Middle frontal gyrus (tissue), 1 donor: ENCODE results near the gene RNF19B.
"Not testable (repeated sequence)": the region's sequence is repeated elsewhere in the genome, so short reads cannot be mapped to it uniquely, and the experiment has no call there.

Experiments
- DNase-seq: peaks from one replicate; pipeline ENCODE4 v3.0.0-alpha.2; 2015; ENCODE audit warnings: low spot score; ENCODE audit errors: extremely low spot score

Gene RNF19B

DNA sequence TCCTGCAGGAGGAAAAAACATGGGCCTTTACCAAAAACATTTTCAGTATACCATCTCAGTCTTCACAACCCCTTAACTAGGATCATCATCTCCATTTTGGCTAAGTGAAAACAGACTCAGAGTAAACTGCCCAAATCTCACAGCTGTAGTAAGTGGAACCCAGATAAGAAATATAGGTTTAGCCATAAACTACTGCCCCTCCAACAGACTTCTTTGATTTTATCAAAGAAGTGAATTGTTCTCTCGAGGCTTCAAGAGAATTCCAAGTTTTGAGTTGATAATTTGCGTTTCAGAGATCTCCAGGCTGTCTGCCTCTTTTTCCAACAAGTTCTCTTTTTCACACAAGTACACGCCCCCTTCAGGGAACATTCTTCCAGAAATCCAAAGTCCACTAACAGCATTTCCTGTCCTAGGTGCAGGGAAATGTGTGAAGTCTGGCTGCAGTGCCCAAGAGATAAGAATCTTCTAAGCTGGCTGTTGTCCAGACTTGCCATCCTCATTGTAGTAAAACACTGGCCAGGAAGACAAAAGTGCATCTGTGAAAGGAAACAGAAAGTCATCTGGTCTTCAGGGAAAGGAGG, 30.8 kb downstream of the RNF19B start:
- DNase-seq = no peak

DNA sequence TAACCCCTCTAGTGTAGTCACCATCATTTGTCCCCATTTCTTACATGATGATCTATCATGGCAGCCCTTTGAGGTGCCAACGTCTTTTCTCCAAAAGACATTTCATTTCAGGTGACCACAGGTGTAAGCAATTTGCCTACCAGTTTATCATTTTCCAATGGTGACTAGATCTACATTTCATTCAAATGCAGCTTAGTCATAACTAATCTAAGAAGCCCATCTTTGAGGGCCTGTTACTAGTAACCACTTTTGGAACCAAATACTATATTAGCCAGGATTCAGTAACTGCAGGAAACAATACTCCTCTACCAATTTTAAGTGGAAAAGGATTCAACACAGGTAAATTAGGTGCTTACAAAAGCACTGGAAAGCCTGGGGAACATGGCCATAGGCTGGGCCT, 32.8 kb downstream of the RNF19B start:
- DNase-seq = no peak

DNA sequence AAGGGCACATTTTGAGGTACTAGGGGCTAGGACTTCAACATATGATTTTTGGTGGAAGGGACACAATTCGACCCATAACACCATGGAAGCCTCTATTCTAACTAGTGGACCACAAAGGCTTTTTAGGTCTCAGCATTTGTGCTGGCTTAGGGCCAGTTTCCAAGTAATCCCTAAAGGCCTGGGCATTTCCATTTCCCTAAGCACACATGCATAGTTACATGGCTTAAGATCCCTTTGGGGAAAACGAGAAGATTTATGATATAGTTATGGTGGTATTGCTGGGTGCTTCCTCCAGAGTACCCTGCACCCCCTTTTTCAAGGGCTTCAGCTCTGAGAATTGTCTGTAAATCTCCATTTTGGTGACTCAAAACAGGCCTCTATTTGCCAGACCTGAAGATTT, 35.2 kb downstream of the RNF19B start:
- no peak for DNase-seq

DNA sequence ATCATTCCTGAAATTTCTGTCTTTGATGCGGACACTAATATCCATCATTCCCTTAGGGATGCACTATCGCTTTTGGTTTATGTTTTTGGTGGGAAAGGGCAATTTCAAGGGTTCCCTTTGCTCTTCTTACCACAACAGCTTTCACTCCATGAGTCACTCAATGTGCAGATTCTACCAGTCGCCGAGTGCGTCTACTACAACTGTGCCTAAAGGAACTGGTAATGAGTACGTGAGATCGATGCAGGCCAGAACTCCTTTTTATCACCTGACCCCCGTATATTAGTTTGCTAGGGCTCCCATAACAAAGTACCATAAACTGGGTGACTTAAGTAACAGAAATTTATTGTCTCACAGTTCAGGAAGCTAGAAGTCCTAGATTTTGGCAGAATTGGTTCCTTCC, 35.9 kb downstream of the RNF19B start:
- no peak for DNase-seq

DNA sequence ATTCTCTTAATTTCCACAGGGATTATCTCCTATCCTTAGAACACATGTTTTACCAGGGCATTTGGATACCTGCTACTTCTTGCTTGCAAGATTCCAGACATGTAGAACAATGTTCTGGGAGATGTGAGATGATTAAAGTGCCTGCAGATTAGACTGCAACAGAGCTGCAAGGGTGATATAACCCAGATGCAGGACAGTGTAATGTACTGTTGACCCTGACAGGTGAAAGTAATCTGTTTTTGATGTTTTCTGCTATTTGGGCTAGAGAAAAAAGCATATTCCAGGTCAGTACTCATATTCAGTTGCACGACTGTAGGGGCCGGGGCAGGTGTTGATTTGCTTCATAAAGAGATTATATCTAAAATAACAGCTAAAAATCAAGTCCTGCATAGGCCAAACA, 36.3 kb downstream of the RNF19B start:
- no peak for DNase-seq

DNA sequence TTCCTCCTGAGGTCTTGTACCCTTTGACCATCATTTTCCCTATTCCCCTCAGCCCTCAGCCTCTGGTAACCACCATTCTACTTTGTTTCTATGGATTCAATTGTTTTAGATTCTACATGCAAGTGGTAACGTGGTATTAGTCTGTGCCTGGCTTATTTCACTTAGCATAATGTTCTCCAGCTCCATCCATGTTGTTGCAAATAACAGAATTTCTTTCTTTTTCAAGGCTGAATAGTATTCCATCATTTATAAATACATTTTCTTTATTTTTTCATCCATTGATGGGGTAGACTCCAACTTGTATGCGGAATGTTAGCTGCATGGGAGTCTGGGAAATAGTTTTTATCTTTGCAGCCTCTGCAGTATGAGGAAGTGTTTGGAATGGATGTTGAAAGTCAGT, 37.2 kb downstream of the RNF19B start:
- no peak for DNase-seq

DNA sequence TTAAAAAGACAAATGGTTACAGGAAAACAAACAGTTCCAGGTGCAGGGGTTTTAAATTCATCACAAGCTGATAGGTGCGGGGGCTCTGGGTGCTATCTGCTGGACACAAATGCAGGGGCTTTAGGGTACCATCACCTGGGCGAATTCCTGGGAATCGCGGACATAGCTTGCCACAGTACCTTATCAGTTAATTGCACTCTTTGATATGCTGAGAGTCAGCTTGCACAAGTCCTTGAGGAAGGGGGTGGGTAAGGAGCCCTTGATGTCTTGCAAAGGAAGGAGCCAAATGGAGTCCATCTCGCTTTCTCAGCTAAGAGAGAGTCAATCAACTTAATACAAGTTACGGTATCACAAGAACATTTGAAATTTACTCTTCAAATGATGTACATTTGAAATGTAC, 38.0 kb downstream of the RNF19B start:
- DNase-seq = no peak

DNA sequence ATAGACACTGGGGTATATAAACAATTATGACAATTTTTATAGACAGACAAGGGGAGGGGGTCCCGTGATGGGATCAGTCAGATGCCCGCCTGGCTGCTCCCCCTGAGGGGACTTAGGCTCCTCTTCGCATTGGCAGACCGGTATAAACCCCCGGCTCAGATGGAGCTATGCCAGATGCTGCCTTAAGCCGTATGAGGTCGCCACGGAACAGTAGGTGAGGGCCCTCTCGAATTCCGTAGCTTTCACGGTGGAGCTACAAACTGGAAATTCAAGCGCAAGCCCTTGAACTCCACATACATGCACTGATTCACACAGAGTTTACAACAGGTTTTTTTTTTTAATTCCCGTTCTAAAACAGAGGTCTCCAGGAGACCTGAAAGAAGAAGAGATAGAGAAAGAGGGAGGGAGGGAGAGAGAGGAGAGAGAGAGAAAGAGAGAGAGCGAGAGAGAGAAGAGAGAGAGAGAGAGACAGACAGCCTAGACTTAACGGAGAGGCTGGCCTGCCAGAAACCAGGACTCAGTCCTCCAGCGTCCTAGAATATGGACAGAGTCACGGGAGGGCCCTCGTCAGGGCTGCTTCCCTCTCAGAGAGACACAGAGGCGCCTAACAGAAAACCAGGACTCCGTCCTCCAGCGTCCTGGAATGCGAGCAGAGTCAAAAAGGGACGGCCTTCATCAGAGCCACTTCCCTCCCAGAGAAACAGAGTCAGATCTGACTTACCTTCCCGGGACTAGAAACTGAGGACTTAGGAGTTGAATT, 39.0 kb downstream of the RNF19B start:
- DNase-seq = no peak

DNA sequence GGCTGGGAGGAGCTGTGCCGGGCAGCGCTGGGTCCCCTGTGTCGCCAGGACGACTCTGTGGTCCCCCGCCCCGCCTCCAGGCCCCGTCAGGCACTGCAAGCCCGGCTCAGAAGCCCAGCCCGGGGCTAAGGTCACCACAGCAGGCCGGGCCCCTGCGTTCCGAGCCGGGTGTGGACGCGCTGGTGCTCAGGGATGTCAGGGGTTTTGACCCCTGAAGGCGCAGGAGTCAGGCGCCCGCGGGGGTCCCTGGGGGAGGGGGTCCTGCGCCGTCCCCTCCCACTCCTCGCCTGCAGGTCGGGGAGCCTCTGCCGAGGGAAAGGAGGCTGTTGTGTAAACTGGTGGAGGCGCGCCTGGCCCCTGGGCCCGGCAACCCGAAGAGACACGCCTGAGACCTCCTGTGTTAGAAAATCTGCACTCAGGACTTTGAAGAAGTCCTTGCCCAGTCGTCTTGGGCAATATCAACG, 39.7 kb downstream of the RNF19B start:
- no peak for DNase-seq

DNA sequence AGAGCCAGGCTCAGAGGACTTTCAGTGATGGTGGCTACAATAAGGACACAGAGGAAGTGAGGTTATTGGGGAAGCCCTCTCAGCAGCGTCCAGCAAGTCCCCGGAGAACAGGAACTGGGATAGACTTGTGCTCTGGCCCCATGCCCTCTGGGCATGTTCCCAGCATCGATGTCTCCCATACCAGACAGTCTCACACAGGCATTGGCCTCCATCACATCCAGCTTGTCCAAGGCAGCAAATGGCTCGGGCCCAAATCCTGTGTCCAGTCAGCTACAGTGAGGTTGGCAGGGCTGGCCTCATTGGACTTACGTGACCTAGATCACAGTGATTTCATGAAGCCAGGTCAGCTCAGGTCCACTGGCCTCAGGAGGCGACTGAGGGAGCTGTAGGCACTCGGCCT, 43.8 kb downstream of the RNF19B start:
- no peak for DNase-seq

DNA sequence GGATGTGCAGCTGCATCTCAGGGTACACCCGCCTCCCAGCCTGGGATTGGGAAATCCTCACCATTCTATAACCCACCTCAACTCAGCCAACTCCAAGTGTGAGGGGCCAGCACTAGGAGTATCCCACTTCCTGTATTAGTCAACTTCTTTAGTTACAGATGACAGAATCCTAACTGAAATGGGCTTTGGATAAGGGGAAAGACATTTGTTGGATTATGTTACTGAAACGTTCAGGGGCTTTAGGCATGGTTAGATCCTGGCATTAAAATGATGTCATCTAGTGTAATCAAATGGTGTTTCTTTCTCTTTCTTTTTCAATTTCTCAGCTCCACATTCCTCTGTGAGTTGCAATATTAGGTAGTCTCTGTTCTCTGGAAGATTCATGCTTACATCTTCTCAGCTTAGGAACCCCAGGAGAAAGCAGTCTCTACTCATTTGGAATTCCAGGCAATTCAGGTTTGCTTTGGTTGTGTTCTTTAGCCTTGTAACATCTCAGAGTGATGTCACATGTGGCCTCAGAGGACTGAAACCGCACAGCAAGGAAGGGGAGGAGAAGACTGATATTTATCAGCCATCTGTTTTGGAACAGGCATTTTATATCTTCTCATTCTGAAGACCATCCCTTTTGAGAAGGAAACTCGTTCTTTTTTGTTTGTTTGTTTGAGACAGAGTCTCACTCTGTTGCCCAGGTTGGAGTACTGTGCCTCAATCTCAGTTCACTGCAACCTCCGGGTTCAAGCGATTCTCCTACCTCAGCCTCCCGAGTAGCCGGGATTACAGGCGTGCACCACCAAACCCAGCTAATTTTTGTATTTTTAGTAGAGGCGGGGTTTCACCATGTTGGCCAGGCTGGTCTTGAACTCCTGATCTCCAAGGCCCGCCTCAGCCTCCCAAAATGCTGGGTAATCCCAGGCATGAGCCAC, 44.5 kb downstream of the RNF19B start:
- no peak for DNase-seq

DNA sequence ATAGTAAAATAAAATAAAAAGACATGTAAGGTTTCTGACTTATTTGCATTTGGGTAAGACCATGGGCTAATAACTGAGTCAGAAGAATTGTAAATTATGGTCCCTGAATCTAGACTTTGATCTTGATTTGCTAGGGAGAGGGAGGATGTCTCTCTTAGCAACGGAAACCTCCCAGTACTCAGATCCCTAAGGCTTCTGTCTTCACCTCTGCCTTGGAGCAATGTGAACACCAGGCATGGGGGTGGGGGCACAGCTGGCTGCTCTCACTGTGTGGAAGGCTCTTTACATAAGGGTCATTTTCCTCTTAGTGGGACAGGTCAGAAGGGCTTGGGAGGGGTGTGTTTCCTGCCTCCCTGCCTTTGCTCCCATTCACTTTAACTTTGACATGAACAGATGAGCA, 46.4 kb downstream of the RNF19B start:
- no peak for DNase-seq

DNA sequence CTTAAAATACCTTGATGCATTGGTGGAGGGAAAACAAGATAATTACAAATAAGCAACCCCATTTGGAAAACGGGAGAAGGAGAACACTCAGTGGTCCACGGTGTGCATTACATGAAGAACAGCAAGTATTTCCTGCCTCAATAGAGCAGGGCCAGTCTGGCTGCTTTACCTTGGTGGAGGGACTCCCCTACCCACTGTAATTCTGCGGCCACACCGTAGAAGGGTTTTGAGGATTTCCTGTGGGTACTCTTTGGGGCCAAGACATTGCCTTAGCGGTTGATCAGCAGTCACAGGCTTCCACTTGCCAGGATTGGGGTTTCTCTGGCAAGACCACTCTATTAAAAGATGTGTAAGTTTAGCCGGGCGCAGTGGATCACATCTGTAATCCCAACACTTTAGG, 47.1 kb downstream of the RNF19B start:
- no peak for DNase-seq

DNA sequence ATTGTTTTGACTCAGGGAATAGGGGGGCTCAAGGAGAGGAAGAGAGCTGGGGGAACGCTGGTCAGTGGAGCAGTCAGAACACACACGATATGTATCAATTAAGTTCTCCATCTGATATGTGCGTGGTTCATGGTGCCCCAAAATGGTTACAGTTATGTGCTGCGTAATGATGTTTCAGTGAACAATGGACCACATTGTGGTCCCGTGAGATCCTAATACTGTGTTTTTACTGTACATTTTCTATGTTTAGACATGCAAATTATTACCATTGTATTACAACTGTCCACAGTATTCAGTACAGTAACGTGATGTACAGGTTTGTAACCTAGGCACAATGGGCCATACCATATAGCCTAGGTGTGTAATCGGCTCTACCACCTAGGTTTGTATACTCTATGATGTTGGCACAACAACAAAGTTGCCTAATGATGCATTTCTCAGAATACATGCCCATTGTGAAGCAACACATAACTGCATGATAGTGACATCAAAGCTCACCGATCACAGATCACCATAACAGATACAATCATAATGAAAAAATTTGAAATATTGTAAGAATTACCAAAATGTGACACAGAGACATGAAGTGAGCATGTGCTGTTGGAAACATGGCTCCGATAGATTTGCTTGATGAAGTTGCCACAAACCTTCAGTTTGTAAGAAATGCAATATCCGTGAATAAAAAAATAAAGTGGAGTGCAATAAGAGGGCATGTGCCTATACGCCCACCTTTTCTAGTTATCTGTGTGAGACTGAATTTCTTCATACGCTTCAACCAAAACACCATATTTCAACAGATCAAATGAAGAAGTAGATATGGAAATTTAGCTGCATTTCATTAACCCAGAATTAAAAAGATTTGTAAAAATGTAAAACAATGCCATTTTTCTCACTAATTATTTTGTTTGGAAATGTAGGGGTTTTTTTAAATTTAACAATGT, 48.6 kb downstream of the RNF19B start:
- no peak for DNase-seq

DNA sequence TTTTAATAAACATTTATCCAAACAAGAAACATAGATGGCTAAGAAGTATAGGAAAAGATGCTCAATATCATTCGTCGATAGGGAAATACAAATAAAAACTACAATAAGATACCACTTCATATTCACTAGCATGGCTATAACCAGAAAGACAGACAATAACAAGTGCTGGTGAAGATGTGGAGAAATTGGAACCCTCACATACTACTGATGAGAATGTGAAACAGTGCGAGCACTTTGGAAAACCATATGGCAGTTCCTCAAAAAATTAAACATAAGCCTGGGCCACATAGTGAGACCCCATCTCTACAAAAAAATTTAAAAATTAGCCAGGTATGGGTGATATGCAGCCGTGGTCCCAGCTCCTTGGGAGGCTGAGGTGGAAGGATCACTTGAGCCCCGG, 54.3 kb downstream of the RNF19B start:
- DNase-seq = no peak

DNA sequence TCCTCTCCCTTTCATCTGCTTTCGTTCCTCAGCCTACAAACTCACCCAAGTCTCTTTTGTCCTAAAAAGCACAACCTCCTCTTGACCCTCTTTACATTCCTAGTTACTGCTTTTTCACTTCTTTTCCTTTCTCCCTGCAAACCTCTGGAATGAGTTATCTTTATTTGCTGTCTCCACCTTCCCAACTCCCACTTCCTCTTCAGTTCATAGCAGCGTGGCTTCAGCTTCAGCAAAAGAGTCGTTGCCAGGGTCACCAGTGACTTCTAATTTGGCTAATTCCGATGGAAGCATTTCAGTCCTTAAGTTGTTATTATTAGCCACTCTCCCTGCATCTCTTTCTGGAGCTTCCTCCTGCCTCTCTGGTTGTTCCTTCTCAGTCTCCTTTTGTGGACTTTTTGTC, 57.2 kb downstream of the RNF19B start:
- DNase-seq = no peak

DNA sequence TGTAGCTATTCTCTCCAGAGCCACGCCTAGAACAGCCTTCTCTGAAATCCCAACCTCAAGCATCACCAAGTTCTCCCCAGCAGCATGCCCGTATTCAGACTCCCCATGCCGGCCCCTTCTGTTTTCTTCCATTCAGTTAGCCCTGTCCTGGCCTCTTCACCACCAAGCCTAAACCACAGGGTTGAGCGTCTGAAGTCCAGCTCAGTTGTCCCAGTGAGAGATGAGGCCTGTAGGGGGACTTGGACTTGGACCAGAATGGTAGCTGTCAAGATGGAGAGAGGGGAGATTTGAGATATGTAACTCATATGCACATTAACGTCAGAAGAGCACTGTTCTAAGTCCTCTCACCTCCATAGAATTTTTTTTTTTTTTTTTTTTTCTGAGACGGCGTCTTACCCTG, 58.0 kb downstream of the RNF19B start:
- DNase-seq = no peak

DNA sequence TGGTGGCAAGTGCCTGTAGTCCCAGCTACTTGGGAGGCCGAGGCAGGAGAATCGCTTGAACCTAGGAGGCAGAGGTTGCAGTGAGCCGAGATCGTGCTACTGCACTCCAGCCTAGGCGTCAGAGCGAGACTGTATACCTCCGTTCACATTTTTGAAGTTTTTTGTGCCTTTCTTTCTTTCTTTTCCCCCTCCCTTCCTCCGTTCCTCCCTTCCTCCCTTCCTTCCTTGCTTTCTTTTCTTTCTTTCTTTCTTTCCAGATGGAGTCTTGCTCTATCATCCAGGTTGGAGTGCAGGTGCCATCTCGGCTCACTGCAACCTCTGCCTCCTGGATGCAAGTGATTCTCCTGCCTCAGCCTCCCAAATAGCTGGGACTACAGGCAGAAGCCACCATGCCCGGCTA, 59.0 kb downstream of the RNF19B start:
- DNase-seq = not testable (repeated sequence)

DNA sequence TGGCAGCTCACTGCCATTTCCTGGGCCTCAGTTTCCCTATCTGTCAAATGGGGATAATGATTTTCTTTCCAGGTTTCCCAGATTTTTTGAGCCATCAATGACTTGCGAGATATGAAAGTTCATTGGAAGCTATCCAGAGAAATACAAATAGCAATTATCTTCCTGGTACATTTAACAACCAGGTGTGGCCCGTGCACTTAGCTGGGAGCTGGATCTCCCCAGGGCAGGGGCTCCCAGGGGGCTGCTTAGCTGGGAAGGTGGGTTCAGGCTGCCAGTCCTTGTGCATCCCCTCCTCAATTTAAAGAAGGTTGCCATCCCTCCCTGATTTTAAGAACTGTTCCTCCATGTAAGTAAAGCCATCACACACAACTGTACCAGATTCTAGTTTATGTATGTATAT, 59.8 kb downstream of the RNF19B start:
- no peak for DNase-seq

DNA sequence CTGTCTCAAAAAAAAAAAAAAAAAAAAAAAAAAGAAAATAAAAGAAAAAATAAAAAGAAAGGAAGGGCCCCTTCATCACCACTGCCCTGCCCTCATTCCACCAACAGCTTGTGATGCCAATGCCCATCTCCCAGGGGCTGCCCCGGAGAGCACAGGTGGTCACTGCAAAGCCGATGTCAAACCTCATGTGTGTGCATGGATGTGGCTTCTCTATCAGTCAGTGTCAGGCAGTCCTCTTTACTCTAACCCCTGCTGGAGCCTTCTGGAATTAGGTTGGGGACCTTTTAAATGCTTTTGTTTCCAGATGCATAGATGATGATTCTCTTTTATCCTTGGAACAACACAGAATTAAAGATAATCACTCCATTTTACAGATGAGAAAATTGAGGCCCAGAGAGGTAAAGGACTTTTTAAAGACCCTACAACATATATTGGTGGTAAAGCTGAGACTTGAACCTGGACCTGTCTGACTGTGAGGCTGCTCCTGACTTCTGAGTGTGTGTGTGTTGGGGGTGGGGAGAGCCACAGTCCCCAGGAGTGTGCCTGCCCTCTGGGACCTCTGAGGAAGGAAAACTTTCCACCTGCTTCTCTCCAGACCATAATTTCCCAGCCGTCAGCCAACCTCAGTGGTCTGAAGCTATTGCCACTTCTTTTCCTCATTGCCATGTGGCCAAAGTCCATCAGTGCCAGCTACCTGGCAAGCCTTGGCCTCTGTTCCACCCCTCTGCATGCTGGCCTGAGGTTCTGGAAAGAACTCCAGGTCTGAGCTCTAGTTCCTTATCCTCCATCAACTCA, 60.4 kb downstream of the RNF19B start:
- no peak for DNase-seq
